Activated CD8-positive, alpha-beta memory T cell treated with anti-CD3 and anti-CD28 coated beads for 1 hour (primary cell): Measurements from ENCODE around the gene TYRO3.

ENCODE experiments used
- DNase-seq, 2 donors: peaks; one replicate each; pipeline ENCODE4 v3.0.0-alpha.2; 2020; ENCODE audit warnings: low read depth in 1 of 2; ENCODE audit errors: extremely low read depth in 1 of 2

Gene TYRO3

GRCh38 chr15:41603411-41603935, 44.5 kb downstream of the TYRO3 start:
- no peak for DNase-seq

- peak in 1 of 2 donors; percentile 33 for DNase-seq
Measured at GRCh38 chr15:41603941-41604911, 45.2 kb downstream of the TYRO3 start.

DNA sequence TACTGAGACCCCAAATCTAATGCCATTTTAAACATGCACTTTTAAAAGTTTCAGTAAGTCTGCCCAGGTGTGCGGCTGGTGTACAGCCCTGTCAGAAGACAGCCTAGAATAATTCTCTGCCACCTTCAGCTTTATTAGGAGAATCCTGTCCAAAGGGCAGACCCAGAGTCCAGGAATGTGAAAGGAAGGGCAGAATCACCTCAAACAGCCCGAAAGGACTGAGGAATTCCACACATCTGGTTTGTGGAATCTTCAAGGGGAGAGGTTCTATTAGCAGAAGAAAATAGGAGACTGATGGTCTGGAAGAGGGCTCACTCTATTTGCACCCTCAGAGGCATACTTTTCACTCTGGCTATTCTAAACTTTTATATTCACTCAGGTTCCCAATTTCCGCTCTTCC, 46.6 kb downstream of the TYRO3 start:
- no peak for DNase-seq

GRCh38 chr15:41606997-41607396, 48.0 kb downstream of the TYRO3 start:
- no peak for DNase-seq

- DNase-seq = no peak
Measured at GRCh38 chr15:41609123-41609522, 50.1 kb downstream of the TYRO3 start.

DNA sequence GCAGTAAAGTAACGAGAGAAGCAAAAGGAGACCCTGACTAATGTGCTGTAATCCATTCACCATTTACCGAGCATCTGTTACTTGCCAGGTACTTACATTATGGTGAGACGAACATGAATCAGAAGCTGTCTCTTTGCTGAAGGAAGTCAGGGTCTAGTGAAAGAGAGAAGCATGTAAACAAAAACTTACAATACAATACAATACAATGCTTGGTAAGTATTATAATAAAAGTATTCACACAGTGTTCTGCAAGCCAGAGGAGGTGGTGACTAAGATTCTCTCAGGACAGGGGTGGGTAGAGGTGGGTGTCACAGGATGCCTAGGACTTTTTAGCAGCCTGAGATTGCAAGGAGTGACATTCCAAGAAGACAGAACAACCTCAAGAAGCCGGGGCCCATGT, 51.0 kb downstream of the TYRO3 start:
- no peak for DNase-seq

GRCh38 chr15:41620536-41621199, 61.7 kb downstream of the TYRO3 start:
- no peak for DNase-seq

GRCh38 chr15:41621200-41622193, 62.5 kb downstream of the TYRO3 start:
- peak; percentile 27 to 60 for DNase-seq

DNA sequence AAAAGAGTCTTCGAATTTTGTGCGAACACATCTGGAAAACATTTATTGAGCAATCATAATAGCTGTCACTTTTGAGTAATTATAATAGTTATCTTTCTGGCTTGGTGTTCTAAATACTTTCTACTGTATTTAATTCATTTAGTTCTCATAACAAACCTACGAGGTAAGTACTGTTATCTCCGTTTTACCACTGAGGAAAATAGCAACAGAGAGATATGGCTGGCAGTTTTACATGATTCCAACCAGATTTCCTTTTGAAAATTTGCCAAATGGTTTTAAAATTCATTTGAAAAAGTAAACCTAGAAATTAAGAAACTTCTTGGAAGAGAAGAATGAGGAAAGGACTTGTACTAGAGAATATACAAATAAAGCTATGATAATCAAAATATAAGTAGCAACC, 63.9 kb downstream of the TYRO3 start:
- no peak for DNase-seq

DNA sequence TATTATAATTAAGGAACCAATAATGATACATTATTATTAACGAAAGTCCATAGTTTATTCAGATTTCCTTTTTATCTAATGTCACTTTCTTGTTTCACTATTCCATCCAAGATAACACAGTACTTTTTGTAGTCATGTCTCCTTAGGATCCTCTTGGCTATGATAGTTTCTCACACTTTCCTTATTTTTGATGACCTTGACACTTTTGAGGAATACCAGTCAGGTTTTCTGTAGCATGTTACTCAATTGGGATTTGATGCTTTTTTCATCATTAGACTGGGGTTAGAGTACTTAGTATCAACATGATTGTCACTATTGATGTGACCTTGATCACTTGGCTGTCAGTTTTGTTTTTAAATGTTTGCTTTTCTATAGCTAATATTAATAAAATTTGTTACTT, 68.2 kb downstream of the TYRO3 start:
- no peak for DNase-seq

DNA sequence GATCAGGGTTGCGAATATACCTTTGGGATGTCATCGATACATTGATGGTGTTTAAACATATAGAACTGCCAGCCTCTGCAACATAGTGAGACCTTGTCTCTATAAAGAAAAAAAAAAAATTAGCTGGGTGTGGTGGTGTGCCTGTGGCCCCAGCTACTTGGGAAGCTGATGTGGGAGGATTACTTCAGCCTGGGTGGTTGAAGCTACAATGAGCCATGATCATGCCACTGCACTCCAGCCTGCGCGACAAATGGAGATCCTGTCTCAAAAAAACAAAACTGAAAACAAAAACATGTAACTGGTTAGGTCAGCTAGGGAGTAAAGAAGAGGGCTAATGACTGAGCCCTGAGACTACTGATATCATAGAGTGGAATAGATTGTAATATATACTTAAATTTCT, 70.5 kb downstream of the TYRO3 start:
- DNase-seq = no peak

- DNase-seq = no peak
Measured at GRCh38 chr15:41629883-41630282, 70.9 kb downstream of the TYRO3 start.

DNA sequence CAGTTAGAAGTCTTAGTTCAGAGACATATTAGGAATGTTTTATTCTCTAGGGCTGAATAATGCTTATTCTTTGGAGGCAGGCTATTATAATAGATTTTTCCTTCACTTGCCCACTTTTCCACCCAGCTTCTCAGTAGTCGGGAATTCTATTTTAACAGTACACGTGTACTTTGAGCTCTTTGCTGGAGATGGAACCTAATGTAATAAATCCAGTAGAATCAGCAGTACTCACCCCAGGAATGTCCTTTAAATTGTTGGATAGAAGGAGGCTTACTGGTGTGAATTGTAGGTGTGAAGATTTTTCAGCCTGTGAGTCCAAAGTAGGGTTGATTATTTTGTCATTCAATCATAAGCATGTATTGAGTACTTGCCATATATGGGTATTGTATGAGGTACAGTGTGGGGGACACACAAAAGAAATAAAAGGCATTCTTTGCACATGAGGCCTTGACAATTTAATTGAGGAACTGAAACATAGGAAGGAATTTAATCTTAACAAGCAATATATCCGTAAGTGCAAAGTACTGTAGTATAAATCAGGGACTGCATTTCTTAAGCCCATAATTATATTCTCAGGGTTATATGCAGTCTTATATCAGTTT, 71.7 kb downstream of the TYRO3 start:
- DNase-seq = no peak

DNA sequence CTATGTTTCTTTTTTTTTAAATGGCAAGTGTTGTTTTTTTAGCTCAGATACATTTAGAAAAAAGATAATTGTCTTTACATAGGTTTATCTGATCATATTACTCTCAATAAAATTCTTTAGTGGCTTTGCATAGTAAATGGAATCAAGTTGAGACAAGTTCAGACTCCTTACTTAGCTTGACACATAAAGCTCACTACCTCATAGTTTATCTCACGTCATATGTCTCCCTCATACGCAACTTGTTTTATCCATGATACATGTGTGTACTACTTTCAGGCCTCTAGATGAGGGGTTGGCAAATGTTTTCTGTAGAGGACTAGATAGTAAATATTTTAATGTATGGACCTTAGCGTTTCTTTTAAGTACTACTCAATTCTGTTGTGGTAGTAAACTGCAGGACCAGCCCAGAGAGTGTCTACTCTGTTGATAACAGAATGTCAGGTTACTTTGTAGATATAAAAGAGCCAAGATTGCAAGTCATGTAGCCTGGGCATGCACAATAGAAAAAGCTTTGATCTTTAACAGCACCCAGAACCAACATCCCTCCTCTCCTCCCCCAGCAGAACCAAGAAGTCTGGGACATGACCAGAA, 73.0 kb downstream of the TYRO3 start:
- DNase-seq = no peak
